ENCODE measurements around the gene ZC3H7B.

The ZC3H7B gene

GRCh38 chr22:41367039-41367679 is 65.8 kb downstream of the ZC3H7B start:
- TF ChIP-seq POLR2AphosphoS5 (IDR thresholded peaks at IDR 0.05; ENCODE audit: low read depth, low read length) (peak; percentile 42; the same call in 1 of the 2 replicates), TAF1 (IDR thresholded peaks at IDR 0.05; ENCODE audit: borderline replicate concordance, insufficient read depth, low read length) (no peak), REST (IDR thresholded peaks at IDR 0.05; ENCODE audit: insufficient read depth in 1 of 2, low read depth in 2 of 2, low read length in 2 of 2) (peak in 1 of 2 experiments; percentile 34; a peak in 1 of 4 replicates), FOXP2 (optimal IDR thresholded peaks at IDR 0.05; ENCODE audit: borderline replicate concordance, extremely low read depth, extremely low read length, insufficient read depth) (no peak), SIN3A (IDR thresholded peaks at IDR 0.05; ENCODE audit: borderline replicate concordance, insufficient read depth, low read length) (peak; percentile 76; the same call in 1 of the 2 replicates)

- TF ChIP-seq SIN3A (IDR thresholded peaks at IDR 0.05; ENCODE audit: borderline replicate concordance, insufficient read depth, low read length) (no peak), POLR2AphosphoS5 (IDR thresholded peaks at IDR 0.05; ENCODE audit: low read depth, low read length) (no peak), TAF1 (IDR thresholded peaks at IDR 0.05; ENCODE audit: borderline replicate concordance, insufficient read depth, low read length) (no peak), REST (IDR thresholded peaks at IDR 0.05; ENCODE audit: insufficient read depth in 1 of 2, low read depth in 2 of 2, low read length in 2 of 2) (no peak), FOXP2 (optimal IDR thresholded peaks at IDR 0.05; ENCODE audit: borderline replicate concordance, extremely low read depth, extremely low read length, insufficient read depth) (no peak)
Measured at GRCh38 chr22:41367680-41368542, 66.6 kb downstream of the ZC3H7B start.

GRCh38 chr22:41368543-41369423 is 67.5 kb downstream of the ZC3H7B start:
- TF ChIP-seq TAF1 (IDR thresholded peaks at IDR 0.05; ENCODE audit: borderline replicate concordance, insufficient read depth, low read length) (no peak), FOXP2 (optimal IDR thresholded peaks at IDR 0.05; ENCODE audit: borderline replicate concordance, extremely low read depth, extremely low read length, insufficient read depth) (no peak), POLR2AphosphoS5 (IDR thresholded peaks at IDR 0.05; ENCODE audit: low read depth, low read length) (no peak), REST (IDR thresholded peaks at IDR 0.05; ENCODE audit: insufficient read depth in 1 of 2, low read depth in 2 of 2, low read length in 2 of 2) (no peak), SIN3A (IDR thresholded peaks at IDR 0.05; ENCODE audit: borderline replicate concordance, insufficient read depth, low read length) (no peak)

GRCh38 chr22:41369424-41369745 is 68.1 kb downstream of the ZC3H7B start:
- no peak for TF ChIP-seq TAF1 (IDR thresholded peaks at IDR 0.05; ENCODE audit: borderline replicate concordance, insufficient read depth, low read length)

DNA sequence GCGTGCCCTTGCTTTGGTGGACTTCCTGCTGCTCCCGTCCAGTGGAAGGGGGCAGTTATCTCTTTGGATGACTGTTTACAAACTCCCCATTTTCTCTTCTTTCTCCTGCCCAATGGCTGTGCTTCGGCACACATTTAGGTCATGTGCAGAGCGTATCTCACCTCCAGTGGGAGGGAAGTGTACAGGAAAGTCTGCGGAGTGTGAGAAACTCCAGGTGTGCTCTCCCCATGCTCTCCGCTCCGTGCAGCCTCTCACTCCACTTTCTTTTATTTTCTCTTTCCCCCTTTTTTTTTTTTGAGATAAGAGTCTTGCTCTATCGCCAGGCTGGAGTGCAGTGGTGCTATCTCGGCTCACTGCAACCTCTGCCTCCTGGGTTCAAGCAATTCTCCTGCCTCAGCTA is 68.5 kb downstream of the ZC3H7B start:
- TF ChIP-seq FOXP2 (optimal IDR thresholded peaks at IDR 0.05; ENCODE audit: borderline replicate concordance, extremely low read depth, extremely low read length, insufficient read depth): no peak
- no peak for TF ChIP-seq POLR2AphosphoS5 (IDR thresholded peaks at IDR 0.05; ENCODE audit: low read depth, low read length)

Data from PFSK-1 (cell line).